HCT116 (cell line): ENCODE data around the gene PPP2R2D. TPM values are rescaled to one million over a fixed set of nuclear protein-coding genes. Genes with fewer than 3 reads are reported as not detected.

Experiments
- ATAC-seq: fragments of 200-7000 bp; cut with Tn5 transposase; 2 replicates; pipeline ENCODE4 v1.9.1; 2020; ENCODE audit warnings: mild to moderate bottlenecking, moderate library complexity
- BruUV-seq: library from RNA; stranded (reverse); fragments of 400-500 nt; replicated peaks from 2 replicates; lab custom pipeline; 2021; lab: Mats Ljungman, UMichigan
- CTCF ChIA-PET: fragments of 300-600 bp; sonication (Branson Sonifier 250); formaldehyde crosslinking; loops from one replicate; lab custom pipeline; 2021; ENCODE audit warnings: antibody characterized with exemption; lab: Charles Lee
- POLR2A ChIA-PET: fragments of 300-600, 350-600 bp; sonication (Branson Sonifier 250); formaldehyde crosslinking; loops from one replicate; lab custom pipeline; 2021; ENCODE audit warnings: antibody characterized with exemption; lab: Charles Lee
- RAD21 ChIA-PET, 2 experiments: fragments of 300-600 bp; sonication (Branson Sonifier 250); formaldehyde crosslinking; loops; one replicate each; lab custom pipeline; 2023; ENCODE audit warnings: low total read pairs in 2 of 2; ENCODE audit not compliant: uncharacterized antibody in 2 of 2, unreplicated experiment in 2 of 2, low non-redundant PET in 1 of 2; lab: Charles Lee
- DNase-seq: peaks from one replicate; pipeline ENCODE4 v3.0.0-alpha.2; 2010; ENCODE audit warnings: low read depth, low spot score
- H2AFZ ChIP-seq: fragments of 200-600 bp; shearing (Covaris generic), sonication (generic); 2 replicates; pipeline ENCODE4 v1.6.1; 2017; ENCODE audit warnings: low read depth, mixed run types, mixed read lengths, antibody characterized with exemption, low read length; ENCODE audit not compliant: poor library complexity, severe bottlenecking
- H3K27ac ChIP-seq: 2 replicates; pipeline ENCODE4 v1.5.1; 2012; ENCODE audit warnings: low read depth, low read length
- H3K27me3 ChIP-seq: fragments of 200-600 bp; sonication (generic); 2 replicates; pipeline ENCODE4 v1.6.1; 2016; ENCODE audit warnings: mixed run types, low read length, mixed read lengths; ENCODE audit not compliant: insufficient read depth
- H3K36me3 ChIP-seq, 2 experiments: fragments of 200-500 bp in 1 of 2; fragments of 200-600 bp in 1 of 2; sonication (Bioruptor generic) in 1 of 2; sonication (generic) in 1 of 2; 2 replicates each; pipeline versions ENCODE4 v1.5.1 to v1.6.1; 2014 to 2016; ENCODE audit warnings: low read length in 2 of 2, inconsistent platforms in 1 of 2, mixed read lengths in 1 of 2, mixed run types in 1 of 2; ENCODE audit not compliant: insufficient read depth in 2 of 2, control insufficient read depth in 1 of 2
- H3K4me1 ChIP-seq, 2 experiments: fragments of 200-600 bp in 1 of 2; sonication (generic) in 1 of 2; 2 replicates each; pipeline versions ENCODE4 v1.5.1 to v1.6.1; 2012 to 2017; ENCODE audit warnings: low read length in 2 of 2, inconsistent platforms in 1 of 2, mild to moderate bottlenecking in 1 of 2, mixed read lengths in 1 of 2, mixed run types in 1 of 2, moderate library complexity in 1 of 2; ENCODE audit not compliant: insufficient read depth in 2 of 2, control insufficient read depth in 1 of 2
- H3K4me2 ChIP-seq: fragments of 200-600 bp; sonication (generic); 2 replicates; pipeline ENCODE4 v1.6.1; 2017; ENCODE audit warnings: mixed run types, low read length, mixed read lengths
- H3K4me3 ChIP-seq, 2 experiments: fragments of 200-600 bp in 1 of 2; sonication (generic) in 1 of 2; replicated peaks in 1 of 2; 2 replicates each; pipeline ENCODE4 v1.5.1; 2011 to 2016; ENCODE audit warnings: low read length in 2 of 2, control low read depth in 1 of 2, low read depth in 1 of 2, mild to moderate bottlenecking in 1 of 2, mixed read lengths in 1 of 2, mixed run types in 1 of 2
- H3K79me2 ChIP-seq: fragments of 200-600 bp; sonication (generic); 2 replicates; pipeline ENCODE4 v1.6.1; 2017; ENCODE audit warnings: mild to moderate bottlenecking, mixed run types, low read length, moderate library complexity, mixed read lengths; ENCODE audit not compliant: insufficient read depth
- H3K9ac ChIP-seq: fragments of 200-600 bp; sonication (generic); 2 replicates; pipeline ENCODE4 v1.6.1; 2016; ENCODE audit warnings: low read length, mixed read lengths
- H3K9me2 ChIP-seq: fragments of 200-600 bp; sonication (generic), shearing (Covaris generic); 2 replicates; pipeline ENCODE4 v1.6.1; 2017; ENCODE audit warnings: mixed run types, mild to moderate bottlenecking, moderate library complexity; ENCODE audit not compliant: insufficient read depth
- H3K9me3 ChIP-seq, 2 experiments: fragments of 200-500 bp in 1 of 2; fragments of 200-600 bp in 1 of 2; sonication (Bioruptor generic) in 1 of 2; sonication (generic) in 1 of 2; 2 replicates each; pipeline ENCODE4 v1.6.1; 2014 to 2017; ENCODE audit warnings: low read length in 2 of 2, mixed read lengths in 2 of 2, inconsistent platforms in 1 of 2, low read depth in 1 of 2, mild to moderate bottlenecking in 1 of 2, mixed run types in 1 of 2, moderate library complexity in 1 of 2; ENCODE audit not compliant: control insufficient read depth in 1 of 2, insufficient read depth in 1 of 2
- H4K20me1 ChIP-seq: fragments of 200-600 bp; sonication (generic), shearing (Covaris generic); 2 replicates; pipeline ENCODE4 v1.6.1; 2017; ENCODE audit warnings: mixed run types, mild to moderate bottlenecking, moderate library complexity; ENCODE audit not compliant: insufficient read depth
- CBX3 ChIP-seq: IDR thresholded peaks from 2 replicates; pipeline ENCODE4 v1.6.1; 2012; ENCODE audit warnings: low read depth
- SIN3A ChIP-seq: IDR thresholded peaks from 2 replicates; pipeline ENCODE4 v1.6.1; 2012; ENCODE audit warnings: low read depth
- TCF7L2 ChIP-seq: IDR thresholded peaks from 2 replicates; pipeline ENCODE4 v1.7.0; 2011; ENCODE audit warnings: borderline replicate concordance, inconsistent platforms; ENCODE audit not compliant: insufficient read depth, insufficient read length; ENCODE audit errors: extremely low read depth
- intact Hi-C: fragments of 100-400 bp; cut with micrococcal nuclease; formaldehyde crosslinking; loops from 2 replicates; pipeline ENCODE4 v1.10.0; 2022
- total RNA-seq: library from RNA; stranded (reverse); gene quantifications from one replicate; pipeline ENCODE4 v1.2.1, GENCODE V29; 2021; ENCODE audit not compliant: unreplicated experiment
- TF ChIP-seq, protein P1 (sequence below): IDR thresholded peaks from 2 replicates; pipeline ENCODE4 v1.6.1; 2012
- TF ChIP-seq, protein P2 (sequence below): IDR thresholded peaks from 2 replicates; pipeline ENCODE4 v1.6.1; 2011; ENCODE audit warnings: mild to moderate bottlenecking, low read length, moderate library complexity; ENCODE audit not compliant: insufficient replicate concordance; ENCODE audit errors: extremely low read depth
- TF ChIP-seq, protein P3 (sequence below), 3 experiments: fragments of 200-600 bp in 1 of 3; sonication (generic) in 1 of 3; IDR thresholded peaks in 2 of 3; conservative IDR thresholded peaks in 1 of 3; 2 replicates each; pipeline ENCODE4 v1.5.1; 2012 to 2017; ENCODE audit warnings: low read depth in 2 of 3, low read length in 2 of 3, antibody characterized with exemption in 1 of 3, borderline replicate concordance in 1 of 3, control low read depth in 1 of 3, mild to moderate bottlenecking in 1 of 3, mixed read lengths in 1 of 3, mixed run types in 1 of 3, moderate library complexity in 1 of 3; ENCODE audit not compliant: insufficient read depth in 1 of 3

PPP2R2D gene
- total RNA-seq, 1 experiment from 2014 or later, result 18.1 TPM

DNA sequence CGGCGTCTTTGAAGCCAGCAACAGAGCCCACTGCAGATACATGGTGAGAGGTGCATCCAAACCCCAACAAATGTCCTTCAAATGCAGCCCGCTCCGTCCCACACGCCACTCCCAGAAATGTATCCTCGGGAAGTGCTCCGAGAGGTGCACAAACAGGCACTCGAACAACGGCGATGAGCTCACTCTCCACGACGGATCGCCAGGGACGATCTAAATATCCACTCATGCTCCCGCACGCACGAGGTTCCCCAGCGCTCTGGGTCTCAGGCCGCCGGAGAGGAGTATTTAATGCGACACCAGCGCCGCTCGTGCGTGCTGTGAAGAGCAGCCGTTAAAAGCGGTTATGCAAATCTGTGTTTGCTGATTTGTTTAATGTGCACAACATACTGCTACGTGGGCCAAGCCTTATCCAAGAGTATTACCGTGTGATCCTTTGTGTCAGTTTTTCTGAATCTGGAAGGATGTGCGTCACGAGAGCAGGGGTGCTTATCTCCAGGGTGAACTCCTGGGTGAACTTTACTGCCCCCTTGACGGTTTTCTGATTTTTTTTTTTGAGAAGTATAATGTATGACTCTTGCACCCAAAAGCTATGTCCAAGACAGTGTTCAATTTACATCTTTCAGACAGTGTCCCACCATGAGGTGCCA lies 48.5 kb upstream of the PPP2R2D start:
- H3K79me2 ChIP-seq, result no peaks in the 10 kb centered on the region
- no peaks in the 10 kb centered on the region for H3K36me3 ChIP-seq
- no peaks in the 10 kb centered on the region for H3K27me3 ChIP-seq
- CTCF ChIA-PET, result no interaction called here
- no peak overlapping the region for H2AFZ ChIP-seq
- H3K4me2 ChIP-seq, result no peak overlapping the region
- TF ChIP-seq, protein P1, sequence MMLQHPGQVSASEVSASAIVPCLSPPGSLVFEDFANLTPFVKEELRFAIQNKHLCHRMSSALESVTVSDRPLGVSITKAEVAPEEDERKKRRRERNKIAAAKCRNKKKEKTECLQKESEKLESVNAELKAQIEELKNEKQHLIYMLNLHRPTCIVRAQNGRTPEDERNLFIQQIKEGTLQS, result no peak
- no peak for TF ChIP-seq SIN3A
- TF ChIP-seq, all 23 proteins: peak for 0
- intact Hi-C loops, result no loop called here
- no peak for ATAC-seq
- Histone ChIP-seq H4K20me1 (no peaks in the 10 kb centered on the region), H3K4me3 (no peak overlapping the region), H3K4me1 (no peaks in the 10 kb centered on the region), H3K27ac (no peak overlapping the region), H3K9ac (no peak overlapping the region), H3K9me2 (no peaks in the 10 kb centered on the region), H3K9me3 (no peaks in the 10 kb centered on the region)
- ChIA-PET POLR2A (no interaction called here), RAD21 (no interaction called here)
- no TSS peak for BruUV-seq
- no peak for DNase-seq

DNA sequence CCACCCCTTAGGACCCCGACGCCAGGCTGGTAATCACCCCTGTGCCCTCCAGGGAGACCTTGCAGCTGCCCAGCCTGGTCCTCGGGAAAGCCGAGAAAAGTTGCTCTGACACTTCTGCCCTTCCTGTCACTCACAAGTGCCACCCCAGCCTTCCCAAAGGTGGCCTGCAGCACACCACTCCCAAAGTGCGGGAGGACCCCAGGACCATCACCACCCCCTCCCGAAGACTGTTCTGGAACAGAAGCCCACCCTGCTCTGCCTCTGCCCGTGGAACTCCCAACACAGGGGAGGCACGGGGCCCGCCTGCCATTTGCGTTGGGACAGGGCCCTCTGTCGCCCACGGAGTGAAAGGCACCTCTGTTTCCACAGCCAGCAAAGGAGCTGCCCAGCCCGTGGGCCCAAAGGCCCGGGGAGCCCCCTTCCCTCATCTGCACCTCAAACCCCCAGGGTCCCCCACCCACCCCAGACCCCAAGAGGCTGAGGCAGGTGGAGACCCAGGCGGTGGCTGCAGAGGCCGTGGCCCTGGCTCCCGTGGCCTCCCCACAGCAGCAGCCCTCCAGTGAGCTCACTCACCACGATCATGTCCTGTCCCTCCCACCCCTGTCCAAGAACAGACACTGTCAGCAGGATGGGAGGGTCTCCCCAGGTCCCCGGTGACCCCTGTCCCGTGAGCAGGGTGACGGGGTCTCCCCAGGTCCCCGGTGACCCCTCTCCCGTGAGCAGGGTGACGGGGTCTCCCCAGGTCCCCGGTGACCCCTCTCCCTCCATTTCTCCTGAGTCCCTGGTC lies 47.8 kb upstream of the PPP2R2D start:
- POLR2A ChIA-PET, result no interaction called here
- H3K4me2 ChIP-seq, result no peak overlapping the region
- CTCF ChIA-PET, result no interaction called here
- H3K4me3 ChIP-seq, result no peak overlapping the region
- H3K27ac ChIP-seq, result no peak overlapping the region
- DNase-seq, result no peak
- no peaks in the 10 kb centered on the region for H3K4me1 ChIP-seq
- H4K20me1 ChIP-seq, result no peaks in the 10 kb centered on the region
- no peaks in the 10 kb centered on the region for H3K9me2 ChIP-seq
- TF ChIP-seq, protein P1, result no peak
- TF ChIP-seq TCF7L2, result no peak
- TF ChIP-seq, protein P2, sequence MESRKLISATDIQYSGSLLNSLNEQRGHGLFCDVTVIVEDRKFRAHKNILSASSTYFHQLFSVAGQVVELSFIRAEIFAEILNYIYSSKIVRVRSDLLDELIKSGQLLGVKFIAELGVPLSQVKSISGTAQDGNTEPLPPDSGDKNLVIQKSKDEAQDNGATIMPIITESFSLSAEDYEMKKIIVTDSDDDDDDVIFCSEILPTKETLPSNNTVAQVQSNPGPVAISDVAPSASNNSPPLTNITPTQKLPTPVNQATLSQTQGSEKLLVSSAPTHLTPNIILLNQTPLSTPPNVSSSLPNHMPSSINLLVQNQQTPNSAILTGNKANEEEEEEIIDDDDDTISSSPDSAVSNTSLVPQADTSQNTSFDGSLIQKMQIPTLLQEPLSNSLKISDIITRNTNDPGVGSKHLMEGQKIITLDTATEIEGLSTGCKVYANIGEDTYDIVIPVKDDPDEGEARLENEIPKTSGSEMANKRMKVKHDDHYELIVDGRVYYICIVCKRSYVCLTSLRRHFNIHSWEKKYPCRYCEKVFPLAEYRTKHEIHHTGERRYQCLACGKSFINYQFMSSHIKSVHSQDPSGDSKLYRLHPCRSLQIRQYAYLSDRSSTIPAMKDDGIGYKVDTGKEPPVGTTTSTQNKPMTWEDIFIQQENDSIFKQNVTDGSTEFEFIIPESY, result no peak
- no peak for TF ChIP-seq CBX3
- TF ChIP-seq, protein P3, sequence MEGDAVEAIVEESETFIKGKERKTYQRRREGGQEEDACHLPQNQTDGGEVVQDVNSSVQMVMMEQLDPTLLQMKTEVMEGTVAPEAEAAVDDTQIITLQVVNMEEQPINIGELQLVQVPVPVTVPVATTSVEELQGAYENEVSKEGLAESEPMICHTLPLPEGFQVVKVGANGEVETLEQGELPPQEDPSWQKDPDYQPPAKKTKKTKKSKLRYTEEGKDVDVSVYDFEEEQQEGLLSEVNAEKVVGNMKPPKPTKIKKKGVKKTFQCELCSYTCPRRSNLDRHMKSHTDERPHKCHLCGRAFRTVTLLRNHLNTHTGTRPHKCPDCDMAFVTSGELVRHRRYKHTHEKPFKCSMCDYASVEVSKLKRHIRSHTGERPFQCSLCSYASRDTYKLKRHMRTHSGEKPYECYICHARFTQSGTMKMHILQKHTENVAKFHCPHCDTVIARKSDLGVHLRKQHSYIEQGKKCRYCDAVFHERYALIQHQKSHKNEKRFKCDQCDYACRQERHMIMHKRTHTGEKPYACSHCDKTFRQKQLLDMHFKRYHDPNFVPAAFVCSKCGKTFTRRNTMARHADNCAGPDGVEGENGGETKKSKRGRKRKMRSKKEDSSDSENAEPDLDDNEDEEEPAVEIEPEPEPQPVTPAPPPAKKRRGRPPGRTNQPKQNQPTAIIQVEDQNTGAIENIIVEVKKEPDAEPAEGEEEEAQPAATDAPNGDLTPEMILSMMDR (IDR thresholded peaks at IDR 0.05 in 2 of 3, conservative IDR thresholded peaks at IDR 0.05 in 1 of 3; ENCODE audit: borderline replicate concordance in 1 of 3, insufficient read depth in 1 of 3, low read depth in 2 of 3, low read length in 2 of 3), result no peak
- no peaks in the 10 kb centered on the region for H3K79me2 ChIP-seq
- H3K36me3 ChIP-seq, result no peaks in the 10 kb centered on the region
- intact Hi-C loops, result no loop called here
- no peaks in the 10 kb centered on the region for H3K9me3 ChIP-seq
- no TSS peak for BruUV-seq
- H3K9ac ChIP-seq, result no peak overlapping the region
- H2AFZ ChIP-seq, result no peak overlapping the region
- no peak for ATAC-seq
- RAD21 ChIA-PET, result no interaction called here
- no peaks in the 10 kb centered on the region for H3K27me3 ChIP-seq
